Epithelial cell of umbilical artery (primary cell): Measurements from ENCODE around the gene OR4K1. TPM values are rescaled to one million over a fixed set of nuclear protein-coding genes. Genes with fewer than 3 reads are reported as not detected.

Experiments used
- total RNA-seq: library from RNA; depleted of rRNA; stranded (reverse); fragments of >200 nt; gene quantifications from 2 replicates; pipeline ENCODE4 v1.2.3, GENCODE V29; 2014

Gene OR4K1, protein sequence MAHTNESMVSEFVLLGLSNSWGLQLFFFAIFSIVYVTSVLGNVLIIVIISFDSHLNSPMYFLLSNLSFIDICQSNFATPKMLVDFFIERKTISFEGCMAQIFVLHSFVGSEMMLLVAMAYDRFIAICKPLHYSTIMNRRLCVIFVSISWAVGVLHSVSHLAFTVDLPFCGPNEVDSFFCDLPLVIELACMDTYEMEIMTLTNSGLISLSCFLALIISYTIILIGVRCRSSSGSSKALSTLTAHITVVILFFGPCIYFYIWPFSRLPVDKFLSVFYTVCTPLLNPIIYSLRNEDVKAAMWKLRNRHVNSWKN
- not detected in 2 replicates for total RNA-seq

DNA sequence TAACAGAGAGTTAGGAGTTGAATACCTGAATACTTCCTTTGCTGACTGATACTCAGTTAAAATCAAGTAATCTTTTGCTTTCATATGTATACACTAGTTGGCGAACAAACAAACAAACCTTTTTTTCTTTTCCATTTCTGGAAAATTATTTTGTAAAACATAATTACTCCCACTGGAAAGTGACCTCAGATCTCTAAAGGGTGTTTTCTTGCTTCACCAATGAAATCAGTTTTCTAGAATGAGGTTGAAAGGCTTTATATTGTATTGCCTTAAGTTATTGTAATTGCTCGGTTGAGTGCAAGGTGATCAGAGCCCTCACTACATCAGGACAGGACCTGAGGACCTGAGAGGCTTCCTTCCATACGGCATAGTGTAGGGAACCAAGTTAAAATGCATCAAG is at the start of gene OR4K1:
Gene OR4K1 (plus strand): TSS at position 301 of the 400 bp plus-strand sequence. CDS start 4,750 bp downstream, outside the sequence.

DNA sequence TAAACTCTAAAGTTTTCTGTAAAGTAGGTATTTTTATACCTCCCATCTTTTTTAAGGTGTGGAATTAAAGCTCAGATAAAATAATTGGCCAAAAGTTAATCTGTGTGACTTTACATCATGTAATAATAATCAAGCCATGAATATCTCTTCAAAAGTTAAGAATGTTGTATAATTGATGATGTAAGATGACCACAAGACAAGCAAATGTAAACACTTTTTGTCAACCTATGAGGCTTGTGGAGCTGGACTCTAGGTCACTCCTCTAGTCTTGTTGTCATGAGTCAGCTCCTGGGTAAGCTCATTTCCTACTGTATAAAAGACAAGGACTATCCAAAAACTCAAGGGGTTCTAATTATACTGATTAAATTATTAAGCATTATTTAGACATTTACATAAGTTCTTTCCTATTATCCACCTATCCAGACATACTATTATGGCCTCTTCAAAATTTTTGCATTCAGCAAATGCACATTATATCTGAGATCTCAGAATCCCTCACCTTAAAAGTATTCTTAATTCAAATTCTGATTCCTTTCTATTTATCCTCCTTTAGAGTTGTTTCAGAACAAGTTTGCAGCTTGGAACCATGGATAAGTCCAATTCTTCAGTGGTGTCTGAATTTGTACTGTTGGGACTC is 10.6 kb upstream of the OR4K1 start, which contains the start of gene OR4K5:
Gene OR4K5 (plus strand): TSS at position 587 of the 637 bp plus-strand sequence. CDS start 0 bp downstream, at position 587.

DNA sequence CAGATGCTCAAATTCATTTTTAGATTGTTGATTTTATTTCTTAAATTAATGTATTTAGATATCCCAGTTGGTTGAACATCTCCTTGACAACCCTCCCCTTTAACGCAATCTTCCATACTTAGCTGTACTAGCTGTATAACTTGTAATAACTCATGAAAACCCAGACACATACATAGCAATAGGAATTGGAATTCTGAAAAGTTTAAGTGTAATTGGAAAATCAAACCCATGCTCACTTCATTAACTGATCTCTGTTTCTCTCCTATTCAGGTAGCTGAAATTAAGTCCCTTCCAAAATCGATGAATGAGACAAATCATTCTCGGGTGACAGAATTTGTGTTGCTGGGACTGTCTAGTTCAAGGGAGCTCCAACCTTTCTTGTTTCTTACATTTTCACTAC is 44.6 kb downstream of the OR4K1 start, which contains the start of gene OR4K15:
Gene OR4K15 (plus strand): TSS at position 301 of the 400 bp plus-strand sequence. CDS start 0 bp downstream, at position 301.

Other genes starting within 250 kb of the OR4K1 start
- gene OR11H2, start 217.0 kb upstream of the OR4K1 start, total RNA-seq = not detected in 2 replicates
- gene OR4Q3, start 187.3 kb upstream of the OR4K1 start, total RNA-seq = not detected in 2 replicates
- gene OR4M1, start 157.4 kb upstream of the OR4K1 start, total RNA-seq = not detected in 2 replicates
- gene OR4N2, start 127.1 kb upstream of the OR4K1 start, total RNA-seq = not detected in 2 replicates
- not detected in 2 replicates for gene OR4K2, start 55.8 kb upstream of the OR4K1 start, total RNA-seq
- gene OR4K5, start 10.3 kb upstream of the OR4K1 start, total RNA-seq = not detected in 2 replicates
- not detected in 2 replicates for gene OR4K15, start 44.7 kb downstream of the OR4K1 start, total RNA-seq
- gene OR4Q2, start 71.2 kb downstream of the OR4K1 start, total RNA-seq = not detected in 2 replicates
- not detected in 2 replicates for gene OR4K14, start 88.4 kb downstream of the OR4K1 start, total RNA-seq
- not detected in 2 replicates for gene OR4K13, start 105.1 kb downstream of the OR4K1 start, total RNA-seq
- gene OR4L1, start 129.1 kb downstream of the OR4K1 start, total RNA-seq = not detected in 2 replicates
- not detected in 2 replicates for gene OR4K17, start 179.8 kb downstream of the OR4K1 start, total RNA-seq
- gene OR4N5, start 207.9 kb downstream of the OR4K1 start, total RNA-seq = not detected in 2 replicates